RWPE1 (cell line): ENCODE measurements around the gene FADS2.
"Not testable (repeated sequence)": the region's sequence is repeated elsewhere in the genome, so short reads cannot be mapped to it uniquely, and the experiment has no call there.

Experiments
- CTCF ChIA-PET: fragments of 350-600 bp; sonication (Branson Sonifier 250); formaldehyde crosslinking; extraction: SDS; loops from one replicate; lab custom pipeline; 2021; lab: Yijun Ruan, JAX
- POLR2A ChIA-PET: fragments of 400-600 bp; formaldehyde crosslinking; extraction: SDS; loops from one replicate; lab custom pipeline; 2020; ENCODE audit warnings: antibody characterized with exemption; ENCODE audit not compliant: low non-redundant PET; lab: Yijun Ruan, JAX
- DNase-seq: peaks from one replicate; pipeline ENCODE4 v3.0.0; 2012; ENCODE audit warnings: low spot score
- H3K27ac ChIP-seq: fragments of 450-650 bp; 2 replicates; pipeline ENCODE4 v1.5.1; 2017
- CTCF ChIP-seq: fragments of 450-650 bp; conservative IDR thresholded peaks from 2 replicates; pipeline ENCODE4 v1.5.1; 2017; ENCODE audit warnings: low read depth, mild to moderate bottlenecking

The FADS2 gene

GRCh38 chr11:61880031-61880430 lies 51.9 kb downstream of the FADS2 start:
- ChIA-PET CTCF (interaction anchor here (0.6 to 1.0 kb wide), 2 partner anchors 10 to 36 kb away, joined by 3 read pairs; no protein-coding TSS in a partner anchor), POLR2A (no interaction called here)
- DNase-seq, result no peak
- H3K27ac ChIP-seq, result peak overlapping the region; percentile 30
- no peak for TF ChIP-seq CTCF

- peak overlapping the region; percentile 30 for H3K27ac ChIP-seq
- POLR2A ChIA-PET, result no interaction called here
- DNase-seq, result no peak
- CTCF ChIA-PET, result interaction anchor here (0.5 to 1.0 kb wide), 2 partner anchors 10 to 49 kb away, joined by 3 read pairs; no protein-coding TSS in a partner anchor
- no peak for TF ChIP-seq CTCF
Observed at GRCh38 chr11:61880454-61880853, 52.4 kb downstream of the FADS2 start.

- POLR2A ChIA-PET, result no interaction called here
- TF ChIP-seq CTCF, result no peak
- CTCF ChIA-PET, result interaction anchor here (0.6 to 1.2 kb wide), 3 partner anchors 11 to 201 kb away, joined by 3 to 4 read pairs (median 4); no protein-coding TSS in a partner anchor
- peak overlapping the region; percentile 51 for H3K27ac ChIP-seq
- DNase-seq, result no peak
Observed at GRCh38 chr11:61881397-61881796, 53.3 kb downstream of the FADS2 start.

GRCh38 chr11:61882267-61882666 lies 54.2 kb downstream of the FADS2 start:
- DNase-seq, result not testable (repeated sequence)
- CTCF ChIA-PET, result interaction anchor here (0.8 to 1.2 kb wide), 2 partner anchors 48 to 200 kb away, joined by 3 read pairs; no protein-coding TSS in a partner anchor
- POLR2A ChIA-PET, result interaction anchor here (0.6 kb wide), 1 partner anchor 195 kb away, joined by 3 read pairs; no protein-coding TSS in a partner anchor
- peak overlapping the region; percentile 51 for H3K27ac ChIP-seq

- POLR2A ChIA-PET, result interaction anchor here (0.6 kb wide), 1 partner anchor 195 kb away, joined by 3 read pairs; no protein-coding TSS in a partner anchor
- TF ChIP-seq CTCF, result no peak
- H3K27ac ChIP-seq, result peak overlapping the region; percentile 51
- CTCF ChIA-PET, result interaction anchor here (1.2 kb wide), 2 partner anchors 9 to 48 kb away, joined by 3 to 5 read pairs; no protein-coding TSS in a partner anchor
- no peak for DNase-seq
Observed at GRCh38 chr11:61882879-61883278, 54.8 kb downstream of the FADS2 start.

GRCh38 chr11:61883327-61883726 lies 55.2 kb downstream of the FADS2 start:
- ChIA-PET POLR2A (no interaction called here), CTCF (interaction anchor here (1.2 kb wide), 1 partner anchor 10 kb away, joined by 5 read pairs; no protein-coding TSS in a partner anchor)
- TF ChIP-seq CTCF, result no peak

GRCh38 chr11:61883947-61884346 lies 55.8 kb downstream of the FADS2 start:
- no peak for DNase-seq
- ChIA-PET CTCF (interaction anchor here (1.2 kb wide), 1 partner anchor 10 kb away, joined by 5 read pairs; no protein-coding TSS in a partner anchor), POLR2A (no interaction called here)
- H3K27ac ChIP-seq, result peak overlapping the region; percentile 51
- no peak for TF ChIP-seq CTCF

More at GRCh38 chr11:61883327-61883726, 55.2 kb downstream of the FADS2 start:
- no peak for DNase-seq
- H3K27ac ChIP-seq, result peak overlapping the region; percentile 51
